GM12878 (cell line): ENCODE results near the gene LDLRAD4. TPM values are rescaled to one million over a fixed set of nuclear protein-coding genes. Genes with fewer than 3 reads are reported as not detected.

Experiments used
- ATAC-seq: fragments of 200-7000 bp; cut with Tn5 transposase; 3 replicates; pipeline ENCODE4 v1.9.1; 2020; ENCODE audit warnings: mild to moderate bottlenecking, moderate library complexity
- BruUV-seq: library from RNA; stranded (reverse); fragments of 400-500 nt; replicated peaks from 2 replicates; lab custom pipeline; 2021; lab: Mats Ljungman, UMichigan
- CTCF ChIA-PET: fragments of 300-600 bp; sonication (Branson Sonifier 250); formaldehyde crosslinking; extraction: SDS; loops from one replicate; lab custom pipeline; 2021; ENCODE audit warnings: inconsistent platforms; lab: Yijun Ruan, JAX
- POLR2A ChIA-PET: fragments of 350-600 bp; formaldehyde crosslinking; extraction: SDS; loops from one replicate; lab custom pipeline; 2021; ENCODE audit warnings: inconsistent platforms; lab: Charles Lee
- RAD21 ChIA-PET: fragments of 300-600 bp; sonication (Branson Sonifier 250); formaldehyde crosslinking; loops from one replicate; lab custom pipeline; 2023; ENCODE audit warnings: antibody characterized with exemption; ENCODE audit not compliant: unreplicated experiment; lab: Charles Lee
- SMC1A ChIA-PET: fragments of 300-600 bp; sonication (Branson Sonifier 250); formaldehyde crosslinking; loops from one replicate; lab custom pipeline; 2023; ENCODE audit not compliant: unreplicated experiment, uncharacterized antibody; lab: Charles Lee
- DNase-seq: peaks from one replicate; pipeline ENCODE4 v3.0.0-alpha.2; 2011; ENCODE audit warnings: low read depth, low spot score
- FAIRE-seq: peaks from 3 replicates; lab custom pipeline; 2011; peaks lifted over from hg19 to GRCh38; lab: Jason Lieb, UNC
- H2AFZ ChIP-seq: 2 replicates; pipeline ENCODE4 v1.6.0; 2011; ENCODE audit warnings: low read depth, low read length, control low read depth; ENCODE audit not compliant: control insufficient read depth
- H3K27ac ChIP-seq: 2 replicates; pipeline ENCODE4 v1.5.1; 2011; ENCODE audit warnings: control low read depth; ENCODE audit not compliant: control insufficient read depth, insufficient read depth
- H3K27me3 ChIP-seq, 2 experiments: replicated peaks in 1 of 2; 2 replicates each; pipeline versions ENCODE4 v1.6.0 to v1.6.1; 2011; ENCODE audit warnings: low read length in 1 of 2; ENCODE audit not compliant: control insufficient read depth in 2 of 2, insufficient read depth in 2 of 2
- H3K36me3 ChIP-seq, 2 experiments: 2 replicates each; pipeline ENCODE4 v1.5.1; 2011; ENCODE audit warnings: low read length in 1 of 2; ENCODE audit not compliant: control insufficient read depth in 2 of 2, insufficient read depth in 2 of 2
- H3K4me1 ChIP-seq: 2 replicates; pipeline ENCODE4 v1.6.1; 2011; ENCODE audit warnings: mild to moderate bottlenecking, low read length, moderate library complexity, mixed read lengths; ENCODE audit not compliant: control insufficient read depth, insufficient read depth
- H3K4me2 ChIP-seq: 2 replicates; pipeline ENCODE4 v1.6.0; 2011; ENCODE audit warnings: control low read depth; ENCODE audit not compliant: control insufficient read depth, insufficient read depth
- H3K4me3 ChIP-seq: fragments of 200-600 bp; sonication (generic); 2 replicates; pipeline ENCODE4 v1.5.1; 2016
- H3K79me2 ChIP-seq: 2 replicates; pipeline ENCODE4 v1.6.0; 2011; ENCODE audit warnings: low read length; ENCODE audit not compliant: control insufficient read depth, insufficient read depth
- H3K9ac ChIP-seq: 2 replicates; pipeline ENCODE4 v1.8.0; 2011; ENCODE audit warnings: low read length, control low read depth, mixed read lengths; ENCODE audit not compliant: control insufficient read depth, insufficient read depth
- H3K9me3 ChIP-seq: replicated peaks from 3 replicates; pipeline ENCODE4 v1.5.1; 2011; ENCODE audit warnings: mild to moderate bottlenecking, low read length; ENCODE audit not compliant: control insufficient read depth, insufficient read depth
- H4K20me1 ChIP-seq: 2 replicates; pipeline ENCODE4 v1.6.0; 2011; ENCODE audit not compliant: control insufficient read depth, insufficient read depth
- CBFB ChIP-seq: IDR thresholded peaks from 2 replicates; pipeline ENCODE4 v1.6.1; 2016; ENCODE audit warnings: antibody characterized with exemption, low read depth
- CBX5 ChIP-seq: sonication (generic); IDR thresholded peaks from 2 replicates; pipeline ENCODE4 v1.6.1; 2016; ENCODE audit warnings: low read depth, moderate library complexity, mild to moderate bottlenecking, inconsistent platforms
- CHD1 ChIP-seq: IDR thresholded peaks from 2 replicates; pipeline ENCODE4 v1.6.1; 2012; ENCODE audit warnings: low read depth, low read length, improper control_type of control experiment
- EP300 ChIP-seq, 2 experiments: fragments of 150-350 bp in 1 of 2; IDR thresholded peaks; 2 replicates each; pipeline ENCODE4 v1.6.1; 2011 to 2012; ENCODE audit warnings: low read depth in 2 of 2, low read length in 2 of 2, borderline replicate concordance in 1 of 2, improper control_type of control experiment in 1 of 2, inconsistent platforms in 1 of 2; ENCODE audit not compliant: control insufficient read depth in 1 of 2
- GABPA ChIP-seq: IDR thresholded peaks from 2 replicates; pipeline ENCODE4 v1.6.1; 2014; ENCODE audit warnings: antibody characterized with exemption, low read depth, mild to moderate bottlenecking, inconsistent platforms
- LARP7 ChIP-seq: fragments of 450-650 bp; IDR thresholded peaks from 2 replicates; pipeline ENCODE4 v1.6.1; 2017; ENCODE audit warnings: mild to moderate bottlenecking
- NFXL1 ChIP-seq: fragments of 450-650 bp; IDR thresholded peaks from 2 replicates; pipeline ENCODE4 v1.6.1; 2017; ENCODE audit warnings: antibody characterized with exemption, mild to moderate bottlenecking, borderline replicate concordance
- NFYA ChIP-seq: IDR thresholded peaks from 2 replicates; pipeline ENCODE4 v1.6.1; 2011; ENCODE audit warnings: low read depth, mild to moderate bottlenecking, low read length, improper control_type of control experiment, borderline replicate concordance
- POLR2A ChIP-seq: IDR thresholded peaks from 2 replicates; pipeline ENCODE4 v1.6.1; 2011; ENCODE audit warnings: low read depth, mild to moderate bottlenecking, low read length
- RBBP5 ChIP-seq: fragments of 200-600 bp; sonication (generic); conservative IDR thresholded peaks from 2 replicates; pipeline ENCODE4 v1.6.1; 2016
- SMC3 ChIP-seq: IDR thresholded peaks from 2 replicates; pipeline ENCODE4 v1.6.1; 2011; ENCODE audit warnings: low read length, improper control_type of control experiment, borderline replicate concordance
- SPI1 ChIP-seq: IDR thresholded peaks from 2 replicates; pipeline ENCODE4 v1.6.1; 2011; ENCODE audit warnings: low read depth, mild to moderate bottlenecking, low read length, moderate library complexity, borderline replicate concordance; ENCODE audit not compliant: insufficient read depth
- TARDBP ChIP-seq: IDR thresholded peaks from 2 replicates; pipeline ENCODE4 v1.6.1; 2016; ENCODE audit warnings: borderline replicate concordance
- TBL1XR1 ChIP-seq: IDR thresholded peaks from 2 replicates; pipeline ENCODE4 v1.6.1; 2012; ENCODE audit warnings: low read depth, low read length, improper control_type of control experiment
- ZNF217 ChIP-seq: fragments of 450-650 bp; IDR thresholded peaks from 2 replicates; pipeline ENCODE4 v1.6.1; 2017; ENCODE audit warnings: antibody characterized with exemption, mild to moderate bottlenecking
- WGBS: methylation state at CpG from one replicate; pipeline ENCODE4 v1.1.6; 2016; ENCODE audit warnings: low lambda C conversion rate; ENCODE audit not compliant: insufficient replicate concordance, insufficient coverage; ENCODE audit errors: missing lambda C conversion rate; 5-methylcytosine and 5-hydroxymethylcytosine counted together
- in situ Hi-C: fragments of 300-500 bp; cut with MboI; formaldehyde crosslinking; loops from 9 replicates; pipeline ENCODE4 v1.14.3; 2018; ENCODE audit warnings: mixed read lengths
- intact Hi-C: fragments of 100-400 bp; cut with micrococcal nuclease; formaldehyde crosslinking; loops from one replicate; pipeline ENCODE4 v1.14.2; 2022; ENCODE audit not compliant: unreplicated experiment
- polyA plus RNA-seq, 11 experiments: library from polyadenylated mRNA; depleted of rRNA in 4 of 11; unstranded in 6 of 11; stranded (reverse) in 5 of 11; fragments of >200 nt; fragmentation: Nextera tagmentation in 4 of 11; fragmentation: Illumina TruSeq in 1 of 11; extraction: Ambion mirVana in 4 of 11; extraction: Trizol in 1 of 11; gene quantifications; 1 replicate in 1 of 11; 2 replicates in 10 of 11; pipeline versions ENCODE4 v1.2.1 to v1.2.3, GENCODE V29; 2011 to 2016; ENCODE audit warnings: inconsistent platforms in 2 of 11, missing spikeins in 2 of 11, low read depth in 1 of 11
- total RNA-seq, 4 experiments: library from RNA; depleted of rRNA in 3 of 4; stranded (reverse); fragments of >200 nt in 3 of 4; fragmentation: Illumina TruSeq in 1 of 4; extraction: Trizol in 1 of 4; gene quantifications; 2 replicates each; pipeline versions ENCODE4 v1.2.1 to v1.2.3, GENCODE V29; 2013 to 2021
- TF ChIP-seq, protein P1 (sequence below): fragments of 450-650 bp; IDR thresholded peaks from 2 replicates; pipeline ENCODE4 v1.6.1; 2016; ENCODE audit warnings: mild to moderate bottlenecking
- TF ChIP-seq, protein P2 (sequence below): fragments of 450-650 bp; IDR thresholded peaks from 2 replicates; pipeline ENCODE4 v1.6.1; 2017; ENCODE audit warnings: antibody characterized with exemption, mild to moderate bottlenecking, moderate library complexity
- TF ChIP-seq, protein P3 (sequence below): fragments of 450-650 bp; IDR thresholded peaks from 2 replicates; pipeline ENCODE4 v1.6.1; 2017; ENCODE audit warnings: low read depth, mild to moderate bottlenecking, moderate library complexity

LDLRAD4 gene
- total and polyA plus RNA-seq, 10 of the 15 experiments (the other 5 are each of a cell fraction or from before 2014, with no cell fraction given), result 2.7 to 16.8 (median 11.2) TPM

DNA sequence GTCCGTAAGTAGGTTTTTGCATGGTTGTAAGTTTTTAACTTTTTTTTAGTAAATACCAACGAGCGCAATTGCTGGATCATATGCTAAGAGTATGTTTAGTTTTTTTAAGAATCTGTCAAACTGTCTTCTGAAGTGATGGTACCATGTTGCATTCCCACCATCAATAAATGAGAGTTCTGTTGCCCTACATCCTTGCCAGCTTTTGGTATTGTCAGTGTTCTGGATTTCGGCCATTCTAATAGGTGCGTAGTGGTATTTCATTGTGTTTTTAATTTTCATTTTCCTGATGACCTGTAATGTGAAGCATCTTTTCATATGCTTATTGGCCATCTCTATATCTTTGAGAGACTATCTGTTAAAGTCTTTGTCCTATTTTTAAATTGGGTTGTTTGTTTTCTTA, 114.3 kb downstream of the LDLRAD4 start:
- Histone ChIP-seq H3K9me3 (no peaks in the 10 kb centered on the region), H2AFZ (no peak overlapping the region), H3K27ac (no peak overlapping the region), H3K4me1 (no peaks in the 10 kb centered on the region), H3K9ac (no peak overlapping the region), H3K4me2 (no peak overlapping the region), H3K27me3 (no peaks in the 10 kb centered on the region; a peak in 2 of 4 replicates), H4K20me1 (no peaks in the 10 kb centered on the region), H3K79me2 (no peaks in the 10 kb centered on the region), H3K4me3 (no peak overlapping the region), H3K36me3 (no peaks in the 10 kb centered on the region)
- BruUV-seq, result no TSS peak
- ChIA-PET CTCF (interaction anchor here (0.7 kb wide), 1 partner anchor 10 kb away, joined by 3 read pairs; no protein-coding TSS in a partner anchor), RAD21 (no interaction called here), POLR2A (no interaction called here), SMC1A (no interaction called here)
- WGBS, result 75% methylated on average over 5 of the region's 5 CpGs
- FAIRE-seq (no peak), DNase-seq (no peak), ATAC-seq (no peak)
- in situ Hi-C loops, result no loop called here
- intact Hi-C loops, result no loop called here
- TF ChIP-seq NFYA (no peak), SMC3 (no peak), GABPA (no peak), TBL1XR1 (no peak), NFXL1 (no peak), ZNF217 (no peak), LARP7 (no peak), CBFB (no peak), EP300 (IDR thresholded peaks at IDR 0.05; ENCODE audit: borderline replicate concordance in 1 of 2, control insufficient read depth in 1 of 2, low read depth in 2 of 2, low read length in 2 of 2) (no peak), SPI1 (no peak), POLR2A (no peak), RBBP5 (no peak), CHD1 (no peak), TARDBP (no peak), CBX5 (no peak)
- TF ChIP-seq, protein P1, sequence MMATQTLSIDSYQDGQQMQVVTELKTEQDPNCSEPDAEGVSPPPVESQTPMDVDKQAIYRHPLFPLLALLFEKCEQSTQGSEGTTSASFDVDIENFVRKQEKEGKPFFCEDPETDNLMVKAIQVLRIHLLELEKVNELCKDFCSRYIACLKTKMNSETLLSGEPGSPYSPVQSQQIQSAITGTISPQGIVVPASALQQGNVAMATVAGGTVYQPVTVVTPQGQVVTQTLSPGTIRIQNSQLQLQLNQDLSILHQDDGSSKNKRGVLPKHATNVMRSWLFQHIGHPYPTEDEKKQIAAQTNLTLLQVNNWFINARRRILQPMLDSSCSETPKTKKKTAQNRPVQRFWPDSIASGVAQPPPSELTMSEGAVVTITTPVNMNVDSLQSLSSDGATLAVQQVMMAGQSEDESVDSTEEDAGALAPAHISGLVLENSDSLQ, result no peak
- TF ChIP-seq, protein P2, sequence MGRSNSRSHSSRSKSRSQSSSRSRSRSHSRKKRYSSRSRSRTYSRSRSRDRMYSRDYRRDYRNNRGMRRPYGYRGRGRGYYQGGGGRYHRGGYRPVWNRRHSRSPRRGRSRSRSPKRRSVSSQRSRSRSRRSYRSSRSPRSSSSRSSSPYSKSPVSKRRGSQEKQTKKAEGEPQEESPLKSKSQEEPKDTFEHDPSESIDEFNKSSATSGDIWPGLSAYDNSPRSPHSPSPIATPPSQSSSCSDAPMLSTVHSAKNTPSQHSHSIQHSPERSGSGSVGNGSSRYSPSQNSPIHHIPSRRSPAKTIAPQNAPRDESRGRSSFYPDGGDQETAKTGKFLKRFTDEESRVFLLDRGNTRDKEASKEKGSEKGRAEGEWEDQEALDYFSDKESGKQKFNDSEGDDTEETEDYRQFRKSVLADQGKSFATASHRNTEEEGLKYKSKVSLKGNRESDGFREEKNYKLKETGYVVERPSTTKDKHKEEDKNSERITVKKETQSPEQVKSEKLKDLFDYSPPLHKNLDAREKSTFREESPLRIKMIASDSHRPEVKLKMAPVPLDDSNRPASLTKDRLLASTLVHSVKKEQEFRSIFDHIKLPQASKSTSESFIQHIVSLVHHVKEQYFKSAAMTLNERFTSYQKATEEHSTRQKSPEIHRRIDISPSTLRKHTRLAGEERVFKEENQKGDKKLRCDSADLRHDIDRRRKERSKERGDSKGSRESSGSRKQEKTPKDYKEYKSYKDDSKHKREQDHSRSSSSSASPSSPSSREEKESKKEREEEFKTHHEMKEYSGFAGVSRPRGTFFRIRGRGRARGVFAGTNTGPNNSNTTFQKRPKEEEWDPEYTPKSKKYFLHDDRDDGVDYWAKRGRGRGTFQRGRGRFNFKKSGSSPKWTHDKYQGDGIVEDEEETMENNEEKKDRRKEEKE, result no peak
- TF ChIP-seq, protein P3, sequence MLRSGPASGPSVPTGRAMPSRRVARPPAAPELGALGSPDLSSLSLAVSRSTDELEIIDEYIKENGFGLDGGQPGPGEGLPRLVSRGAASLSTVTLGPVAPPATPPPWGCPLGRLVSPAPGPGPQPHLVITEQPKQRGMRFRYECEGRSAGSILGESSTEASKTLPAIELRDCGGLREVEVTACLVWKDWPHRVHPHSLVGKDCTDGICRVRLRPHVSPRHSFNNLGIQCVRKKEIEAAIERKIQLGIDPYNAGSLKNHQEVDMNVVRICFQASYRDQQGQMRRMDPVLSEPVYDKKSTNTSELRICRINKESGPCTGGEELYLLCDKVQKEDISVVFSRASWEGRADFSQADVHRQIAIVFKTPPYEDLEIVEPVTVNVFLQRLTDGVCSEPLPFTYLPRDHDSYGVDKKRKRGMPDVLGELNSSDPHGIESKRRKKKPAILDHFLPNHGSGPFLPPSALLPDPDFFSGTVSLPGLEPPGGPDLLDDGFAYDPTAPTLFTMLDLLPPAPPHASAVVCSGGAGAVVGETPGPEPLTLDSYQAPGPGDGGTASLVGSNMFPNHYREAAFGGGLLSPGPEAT, result no peak
